Measurements from ENCODE around the gene WDR88.

GRCh38 chr19:33216198-33216830, 84.4 kb downstream of the WDR88 start:
- TF ChIP-seq CTCF (IDR thresholded peaks at IDR 0.05; ENCODE audit: insufficient read depth, low read depth, low read length) (no peak), EZH2 (IDR thresholded peaks at IDR 0.05; ENCODE audit: insufficient read depth, low read length) (no peak)

All from astrocyte (in vitro differentiated cells and primary cell).